K562 (cell line): ENCODE data around the gene ZDHHC19. TPM values are rescaled to one million over a fixed set of nuclear protein-coding genes. Genes with fewer than 3 reads are reported as not detected.
A peak's percentile ranks its signal among the peaks of the same experiment; 100 is the strongest.
"Not testable (repeated sequence)": the region's sequence is repeated elsewhere in the genome, so short reads cannot be mapped to it uniquely, and the experiment has no call there.

ENCODE experiments used
- ATAC-seq: fragments of 200-7000 bp; cut with Tn5 transposase; 3 replicates; pipeline ENCODE4 v1.9.1; 2020; ENCODE audit warnings: moderate library complexity
- BruUV-seq: library from RNA; stranded (reverse); fragments of 400-500 nt; replicated peaks from 2 replicates; lab custom pipeline; 2021; lab: Mats Ljungman, UMichigan
- CTCF ChIA-PET: fragments of 300-600 bp; formaldehyde crosslinking; extraction: SDS; loops from one replicate; lab custom pipeline; 2021; ENCODE audit warnings: low intra/inter-chr PET ratio; lab: Yijun Ruan, JAX
- POLR2A ChIA-PET: fragments of 300-600, 350-650 bp; sonication (Branson Sonifier 250); formaldehyde crosslinking; extraction: SDS; loops from one replicate; lab custom pipeline; 2021; ENCODE audit warnings: antibody characterized with exemption, inconsistent platforms; lab: Yijun Ruan, JAX
- DNase-seq, 4 experiments: peaks; one replicate each; pipeline versions ENCODE4 v3.0.0 to v3.0.0-alpha.2; 2011 to 2018; ENCODE audit warnings: low spot score in 3 of 4, mixed read lengths in 3 of 4; ENCODE audit errors: extremely low read depth in 1 of 4
- FAIRE-seq: peaks from 2 replicates; lab custom pipeline; 2011; peaks lifted over from hg19 to GRCh38; lab: Jason Lieb, UNC
- H2AFZ ChIP-seq: 2 replicates; pipeline ENCODE4 v1.6.0; 2011; ENCODE audit warnings: low read depth, low read length, control low read depth, inconsistent platforms
- H3K27ac ChIP-seq: fragments of 200-600 bp; 3 replicates; pipeline ENCODE4 v1.8.0; 2011; ENCODE audit warnings: low read depth, mild to moderate bottlenecking, control low read depth, inconsistent platforms, low read length, moderate library complexity, mixed read lengths; ENCODE audit errors: extremely low read depth
- H3K27me3 ChIP-seq, 2 experiments: fragments of 300-600 bp in 1 of 2; 2 replicates in 1 of 2; 3 replicates in 1 of 2; pipeline versions ENCODE4 v1.6.0 to v1.8.0; 2011; ENCODE audit warnings: inconsistent platforms in 2 of 2, low read length in 2 of 2, mild to moderate bottlenecking in 1 of 2, mixed read lengths in 1 of 2, moderate library complexity in 1 of 2; ENCODE audit not compliant: control insufficient read depth in 2 of 2, insufficient read depth in 2 of 2
- H3K36me3 ChIP-seq: fragments of 300-600 bp; 3 replicates; pipeline ENCODE4 v1.8.0; 2011; ENCODE audit warnings: mild to moderate bottlenecking, low read length, inconsistent platforms; ENCODE audit not compliant: control insufficient read depth, insufficient read depth
- H3K4me1 ChIP-seq, 2 experiments: fragments of 200-600 bp in 1 of 2; replicated peaks in 1 of 2; 2 replicates in 1 of 2; 3 replicates in 1 of 2; pipeline versions ENCODE4 v1.5.1 to v1.8.0; 2011; ENCODE audit warnings: inconsistent platforms in 2 of 2, low read length in 2 of 2, mild to moderate bottlenecking in 1 of 2, mixed read lengths in 1 of 2, moderate library complexity in 1 of 2; ENCODE audit not compliant: control insufficient read depth in 2 of 2, insufficient read depth in 2 of 2
- H3K4me2 ChIP-seq: 2 replicates; pipeline ENCODE4 v1.6.1; 2011; ENCODE audit warnings: low read length, control low read depth, inconsistent platforms, mixed read lengths; ENCODE audit not compliant: insufficient read depth
- H3K4me3 ChIP-seq: fragments of 200-600 bp; sonication (generic), shearing (Covaris generic); 2 replicates; pipeline ENCODE4 v1.5.1; 2016; ENCODE audit warnings: control low read depth, inconsistent platforms
- H3K79me2 ChIP-seq: fragments of 200-600 bp; 3 replicates; pipeline ENCODE4 v1.8.0; 2011; ENCODE audit warnings: low read length, inconsistent platforms; ENCODE audit not compliant: control insufficient read depth, insufficient read depth
- H3K9ac ChIP-seq, 2 experiments: 2 replicates each; pipeline versions ENCODE4 v1.6.0 to v1.6.1; 2011; ENCODE audit warnings: low read depth in 2 of 2, low read length in 2 of 2, control low read depth in 1 of 2, inconsistent platforms in 1 of 2, mild to moderate bottlenecking in 1 of 2, mixed read lengths in 1 of 2; ENCODE audit not compliant: insufficient read depth in 1 of 2
- H3K9me1 ChIP-seq: one replicate; pipeline ENCODE4 v1.6.0; 2011; ENCODE audit warnings: inconsistent platforms, mild to moderate bottlenecking, low read length, moderate library complexity; ENCODE audit not compliant: control insufficient read depth, insufficient read depth
- H3K9me3 ChIP-seq: replicated peaks from 2 replicates; pipeline ENCODE4 v1.5.1; 2011; ENCODE audit warnings: low read depth, low read length, inconsistent platforms; ENCODE audit not compliant: control insufficient read depth, insufficient read depth
- H4K20me1 ChIP-seq: replicated peaks from 2 replicates; pipeline ENCODE4 v1.6.1; 2011; ENCODE audit warnings: low read length, inconsistent platforms, mixed read lengths; ENCODE audit not compliant: control insufficient read depth, insufficient read depth
- BCOR ChIP-seq: fragments of 450-650 bp; IDR thresholded peaks from 2 replicates; pipeline ENCODE4 v1.6.1; 2016
- CSDE1 ChIP-seq, 2 experiments: fragments of 450-650 bp; IDR thresholded peaks; 2 replicates each; pipeline ENCODE4 v1.6.1; 2016; ENCODE audit warnings: mild to moderate bottlenecking in 1 of 2
- ETV1 ChIP-seq: fragments of 450-650 bp; conservative IDR thresholded peaks from 2 replicates; pipeline ENCODE4 v1.6.1; 2016; ENCODE audit warnings: missing genetic modification characterization, control low read depth, low read depth, missing compliant biosample characterization
- FOXJ3 ChIP-seq: sonication (generic); formaldehyde crosslinking; IDR thresholded peaks from 2 replicates; pipeline ENCODE4 v1.4.0; 2020; ENCODE audit warnings: mild to moderate bottlenecking, missing genetic modification reagents
- GTF2E2 ChIP-seq: fragments of 200-800 bp; sonication (Bioruptor generic); IDR thresholded peaks from 2 replicates; pipeline ENCODE4 v1.6.1; 2016; ENCODE audit warnings: missing genetic modification characterization, missing compliant biosample characterization
- LARP7 ChIP-seq: fragments of 450-650 bp; IDR thresholded peaks from 2 replicates; pipeline ENCODE4 v1.6.1; 2016
- NCOA1 ChIP-seq: fragments of 450-650 bp; IDR thresholded peaks from 2 replicates; pipeline ENCODE4 v1.6.1; 2016; ENCODE audit warnings: low read depth
- RBM14 ChIP-seq: fragments of 200-400 bp; formaldehyde crosslinking; IDR thresholded peaks from 2 replicates; pipeline ENCODE4 v1.6.1; 2018; ENCODE audit warnings: low read depth, mild to moderate bottlenecking, low read length, moderate library complexity, borderline replicate concordance; ENCODE audit not compliant: insufficient read depth
- SMAD3 ChIP-seq: fragments of 450-650 bp; formaldehyde crosslinking; conservative IDR thresholded peaks from 2 replicates; pipeline ENCODE4 v1.4.0; 2020; ENCODE audit warnings: mild to moderate bottlenecking
- TEAD1 ChIP-seq, 2 experiments: fragments of 450-650 bp in 1 of 2; sonication (generic) in 1 of 2; formaldehyde crosslinking; IDR thresholded peaks; 2 replicates each; pipeline versions ENCODE4 v1.4.0 to v1.8.0; 2020 to 2022; ENCODE audit warnings: mild to moderate bottlenecking in 2 of 2, missing genetic modification reagents in 1 of 2
- WGBS: fragments of 100-300 bp; shearing (Covaris generic); methylation state at CpG from one replicate; pipeline ENCODE4 v1.1.6; 2016; ENCODE audit warnings: low coverage, mixed read lengths; ENCODE audit not compliant: insufficient coverage; ENCODE audit errors: missing lambda C conversion rate; 5-methylcytosine and 5-hydroxymethylcytosine counted together
- in situ Hi-C: fragments of 300-500 bp; cut with MboI; formaldehyde crosslinking; loops from 4 replicates; pipeline ENCODE4 v1.15.0; 2018; ENCODE audit warnings: inconsistent platforms, mixed read lengths
- intact Hi-C: fragments of 100-400 bp; cut with micrococcal nuclease; formaldehyde crosslinking; loops from 2 replicates; pipeline ENCODE4 v1.14.2; 2022
- polyA plus RNA-seq, 8 experiments: library from polyadenylated mRNA; depleted of rRNA in 4 of 8; stranded (reverse) in 5 of 8; unstranded in 3 of 8; fragments of >200 nt; fragmentation: Nextera tagmentation in 2 of 8; fragmentation: Illumina TruSeq in 1 of 8; extraction: Ambion mirVana in 2 of 8; extraction: Trizol in 1 of 8; gene quantifications; 2 replicates each; pipeline versions ENCODE4 v1.2.1 to v1.2.3, GENCODE V29; 2011 to 2014; ENCODE audit warnings: inconsistent platforms in 1 of 8, missing spikeins in 1 of 8
- total RNA-seq, 7 experiments: library from RNA; depleted of rRNA in 6 of 7; stranded (reverse); fragments of >200 nt in 6 of 7; fragmentation: Illumina TruSeq in 2 of 7; extraction: Trizol in 2 of 7; gene quantifications; 2 replicates each; pipeline versions ENCODE4 v1.2.1 to v1.2.3, GENCODE V29; 2011 to 2021; ENCODE audit warnings: low replicate concordance in 1 of 7

The ZDHHC19 gene
- total and polyA plus RNA-seq, 9 of the 15 experiments (the other 6 are each of a cell fraction or from before 2014, with no cell fraction given), result 0.40 to 5.5 (median 1.1) TPM

DNA sequence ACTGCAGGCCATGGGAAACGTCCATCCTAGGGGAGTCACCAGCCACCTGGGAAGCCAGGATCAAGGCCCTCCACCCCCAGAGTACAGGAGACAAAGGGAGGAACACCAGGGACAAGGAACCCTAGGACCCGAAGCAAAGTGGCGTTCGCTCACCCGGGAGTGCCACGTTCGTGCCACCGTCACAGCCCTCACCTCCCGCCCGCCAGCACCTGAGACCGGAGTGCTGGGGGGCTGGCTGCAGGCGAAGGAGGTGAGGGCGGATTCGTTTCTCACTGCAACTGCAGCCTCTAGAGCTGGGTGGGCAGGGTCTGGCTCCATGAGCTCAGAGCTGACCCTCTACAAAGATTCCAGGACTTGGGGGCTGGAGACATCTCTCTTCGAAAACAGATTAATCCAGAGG is 26.3 kb downstream of the ZDHHC19 start:
- Histone ChIP-seq H3K4me2 (no peak overlapping the region), H2AFZ (no peak overlapping the region), H3K79me2 (peaks cover 4% of the 10 kb centered on the region; the same call in 1 of the 3 replicates), H3K9me1 (no peaks in the 10 kb centered on the region), H4K20me1 (no peaks in the 10 kb centered on the region), H3K9ac (peak overlapping the region in 1 of 2 experiments; percentile 54; a peak in 2 of 4 replicates), H3K27me3 (no peaks in the 10 kb centered on the region), H3K4me3 (no peak overlapping the region), H3K27ac (no peak overlapping the region), H3K9me3 (no peaks in the 10 kb centered on the region), H3K4me1 (peaks cover 36 to 73% of the 10 kb centered on the region in 2 experiments), H3K36me3 (no peaks in the 10 kb centered on the region)
- intact Hi-C loops (no loop called here), in situ Hi-C loops (no loop called here)
- no peak for FAIRE-seq
- no peak for ATAC-seq
- CTCF ChIA-PET, result no interaction called here
- POLR2A ChIA-PET, result interaction anchor here (1.6 kb wide), 1 partner anchor 115 kb away, joined by 4 read pairs; no protein-coding TSS in a partner anchor
- WGBS, result 88% methylated on average over 13 of the region's 15 CpGs
- TF ChIP-seq RBM14 (no peak), GTF2E2 (tag) (no peak), ETV1 (tag) (no peak), FOXJ3 (CRISPR knock-in tag) (no peak), NCOA1 (no peak), TEAD1 (CRISPR knock-in tag; IDR thresholded peaks at IDR 0.05) (no peak), SMAD3 (CRISPR knock-in tag) (no peak)
- DNase-seq, result no peak
- no TSS peak for BruUV-seq

DNA sequence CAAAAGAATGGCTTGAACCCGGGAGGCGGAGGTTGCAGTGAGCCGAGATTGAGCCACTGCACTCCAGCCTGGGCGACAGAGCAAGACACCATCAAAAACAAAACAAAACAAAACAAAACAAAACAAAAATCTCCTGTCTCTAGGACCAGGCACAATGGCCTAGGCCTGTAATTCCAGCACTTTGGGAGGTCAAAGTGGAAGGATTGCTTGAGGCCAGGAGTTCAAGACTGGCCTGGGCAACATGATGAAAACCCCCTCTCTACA is 27.1 kb downstream of the ZDHHC19 start:
- H3K27ac ChIP-seq, BruUV-seq, DNase-seq, H3K4me2 ChIP-seq, H4K20me1 ChIP-seq, H3K9ac ChIP-seq, H3K79me2 ChIP-seq, H3K9me1 ChIP-seq, H3K27me3 ChIP-seq, in situ Hi-C loops, FAIRE-seq, intact Hi-C loops, H3K9me3 ChIP-seq, H3K36me3 ChIP-seq, CTCF ChIA-PET, H2AFZ ChIP-seq, H3K4me3 ChIP-seq, ATAC-seq: not testable (repeated sequence)
- WGBS, result 79% methylated on average over 4 of the region's 4 CpGs
- POLR2A ChIA-PET, result interaction anchor here (1.0 to 1.6 kb wide), 3 partner anchors 104 to 114 kb away, joined by 3 to 7 read pairs (median 4); no protein-coding TSS in a partner anchor
- H3K4me1 ChIP-seq, result peaks cover 44 to 71% of the 10 kb centered on the region in 2 experiments
- TF ChIP-seq CSDE1 (IDR thresholded peaks at IDR 0.05) (0 out of 4 replicates have a peak, but pooled peaks of 1 of the 2 experiments have one; percentile 53), BCOR (peak; percentile 18; the same call in 1 of the 2 replicates), LARP7 (peak; percentile 61; the same call in 1 of the 2 replicates)
- TF ChIP-seq, all 486 proteins: peak for 3; not testable (repeated sequence) for 483
